NCI-H748 (cell line): ENCODE measurements around the gene NAA50.

Experiments
- DNase-seq: peaks from one replicate; lab custom pipeline; 2025; ENCODE audit not compliant: unreplicated experiment; lab: John Stamatoyannopoulos, UW

The NAA50 gene

DNA sequence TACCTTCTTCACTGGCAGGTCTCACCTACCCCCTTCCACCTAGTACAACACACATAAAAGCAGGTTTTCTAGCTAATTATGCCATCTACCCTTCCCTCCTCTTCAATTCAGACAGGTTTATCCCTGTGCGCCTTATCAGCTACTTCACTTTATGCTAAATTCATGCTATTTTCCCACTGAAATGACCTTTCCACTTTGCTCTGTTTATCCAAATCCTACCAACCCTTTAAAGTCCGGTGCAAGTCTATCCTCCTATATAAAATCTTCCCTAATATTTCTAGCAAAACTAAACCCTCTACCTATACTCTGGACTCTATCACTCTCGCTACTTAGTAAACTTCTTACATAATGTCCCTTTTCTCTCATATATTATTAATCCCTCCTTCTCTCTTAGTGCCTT lies 55.6 kb downstream of the NAA50 start:
- no peak for DNase-seq

- no peak for DNase-seq
These were observed 59.9 kb downstream of the NAA50 start for GRCh38 chr3:113685956-113686721.

DNA sequence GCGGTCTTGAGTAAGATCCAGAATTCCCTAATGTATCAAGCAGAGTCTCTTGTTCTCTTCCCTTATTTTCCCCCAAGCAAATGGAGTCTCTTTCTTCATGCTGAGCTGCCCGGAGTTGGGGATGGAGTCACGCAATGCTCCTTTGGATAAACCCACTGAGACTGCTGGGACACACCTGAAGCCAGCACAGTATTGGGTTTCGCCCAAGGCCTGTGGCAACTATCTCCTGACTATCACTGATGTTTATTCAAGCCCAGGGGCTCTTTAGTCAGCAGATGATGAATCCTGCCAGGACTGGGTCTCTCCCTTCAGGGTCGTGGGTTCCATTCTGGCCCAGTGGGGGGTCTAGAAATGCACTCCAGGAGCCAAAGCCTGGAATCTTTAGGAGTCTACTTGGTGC lies 60.9 kb downstream of the NAA50 start:
- DNase-seq: no peak

GRCh38 chr3:113684271-113684819 lies 61.7 kb downstream of the NAA50 start:
- no peak for DNase-seq

DNA sequence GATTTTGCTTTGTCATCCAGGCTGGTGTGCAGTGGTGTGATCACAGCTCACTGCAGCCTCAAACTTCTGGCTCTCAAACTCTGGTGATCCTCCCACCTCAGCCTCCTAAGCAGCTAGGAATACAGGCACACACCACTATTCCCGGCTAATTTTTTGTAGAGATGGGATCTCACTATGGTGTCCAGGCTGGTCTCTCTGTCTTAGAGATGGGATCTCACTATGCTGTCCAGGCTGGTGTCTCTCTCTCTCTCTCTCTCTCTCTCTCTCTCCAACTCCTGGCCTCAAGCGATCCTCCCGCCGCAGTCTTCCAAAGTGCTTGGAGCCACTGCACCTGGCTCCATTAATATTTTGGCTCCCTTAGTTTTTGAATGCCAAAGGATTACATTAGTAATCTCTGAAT lies 67.3 kb downstream of the NAA50 start:
- DNase-seq: no peak

- DNase-seq: no peak
These were observed 68.3 kb downstream of the NAA50 start for GRCh38 chr3:113677737-113678136.

GRCh38 chr3:113676261-113676660 lies 69.8 kb downstream of the NAA50 start:
- no peak for DNase-seq

DNA sequence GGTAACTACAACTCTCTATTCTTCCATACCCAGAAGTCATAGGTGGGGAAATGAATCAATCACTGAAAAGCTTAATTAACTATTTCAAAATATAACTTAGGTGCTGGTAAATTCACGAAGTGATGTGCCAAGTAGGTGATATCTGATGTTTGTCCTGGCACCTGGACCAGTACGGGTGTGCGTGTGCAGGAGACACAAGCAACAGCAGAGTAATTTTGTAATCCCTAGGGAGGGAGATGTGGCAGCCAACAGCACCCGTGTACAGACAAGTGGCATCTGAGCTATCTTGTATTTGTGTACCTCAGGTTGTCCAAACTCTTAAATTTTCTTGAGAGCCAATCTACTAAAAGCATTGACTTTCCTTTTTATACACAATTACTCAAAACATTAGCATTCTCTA lies 72.5 kb downstream of the NAA50 start:
- DNase-seq: no peak

DNA sequence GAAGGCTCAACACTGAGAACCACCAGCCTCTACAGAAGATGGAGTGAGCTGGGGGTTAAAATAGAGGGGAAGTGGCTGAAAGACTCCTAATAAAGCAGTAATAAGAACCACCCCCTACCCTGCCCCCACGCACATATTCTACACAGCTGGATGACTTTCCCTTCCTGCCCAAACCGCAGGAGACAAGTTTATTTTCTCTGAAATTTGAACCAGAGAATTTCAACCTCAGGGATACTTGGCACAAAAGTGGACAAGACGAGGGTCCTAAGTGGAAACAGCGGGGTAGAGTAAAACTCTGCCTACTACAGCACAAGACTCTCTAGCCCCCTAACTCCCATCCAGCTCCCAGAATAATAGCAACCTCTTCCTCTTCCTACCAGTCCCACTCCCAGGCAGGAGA lies 78.0 kb downstream of the NAA50 start:
- no peak for DNase-seq
